Inferior parietal cortex (tissue), 1 donor: Measurements from ENCODE around the gene TM2D3.
A peak's percentile ranks its signal among the peaks of the same experiment; 100 is the strongest.

Experiments used
- DNase-seq: peaks from one replicate; pipeline ENCODE4 v3.0.0-alpha.2; 2016; ENCODE audit errors: extremely low spot score

Gene TM2D3, protein sequence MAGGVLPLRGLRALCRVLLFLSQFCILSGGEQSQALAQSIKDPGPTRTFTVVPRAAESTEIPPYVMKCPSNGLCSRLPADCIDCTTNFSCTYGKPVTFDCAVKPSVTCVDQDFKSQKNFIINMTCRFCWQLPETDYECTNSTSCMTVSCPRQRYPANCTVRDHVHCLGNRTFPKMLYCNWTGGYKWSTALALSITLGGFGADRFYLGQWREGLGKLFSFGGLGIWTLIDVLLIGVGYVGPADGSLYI

DNA sequence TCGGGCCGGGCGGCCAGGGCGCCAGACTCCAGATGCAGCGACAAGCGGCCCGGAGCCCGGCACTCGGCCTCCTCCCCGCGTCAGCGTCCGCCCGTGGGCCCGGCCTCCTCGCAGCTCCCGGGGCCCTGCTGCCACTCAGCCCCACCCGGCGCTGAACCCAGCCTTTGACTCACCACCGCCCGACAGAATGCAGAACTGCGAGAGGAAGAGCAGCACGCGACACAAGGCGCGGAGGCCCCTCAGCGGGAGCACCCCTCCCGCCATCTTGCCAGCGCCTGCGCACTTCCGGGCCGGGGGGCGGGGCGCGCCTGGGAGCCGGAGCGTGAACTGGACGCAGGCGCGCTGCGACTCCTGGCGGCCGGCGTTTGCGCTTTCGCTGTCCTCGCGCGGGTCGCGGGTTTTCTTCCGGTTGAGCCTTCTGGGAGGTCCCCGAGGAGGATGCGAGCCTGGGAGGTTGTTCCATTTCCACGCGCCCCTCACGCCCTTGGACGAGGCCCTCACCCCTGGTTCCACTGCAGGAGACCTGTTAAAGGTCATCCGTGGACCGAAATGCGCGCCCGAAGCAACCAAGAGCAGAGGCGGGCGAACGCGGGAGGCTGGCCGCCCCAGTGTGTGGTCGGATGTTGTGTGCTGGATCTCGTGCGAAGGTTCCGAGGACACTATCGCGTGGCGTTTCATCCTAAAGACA lies at the start of gene TM2D3:
Gene TM2D3, minus strand, starts transcription at position 284 of the 688 bp plus-strand sequence. Its CDS starts 20 bp downstream, at position 264.
- DNase-seq = peak; percentile 90

DNA sequence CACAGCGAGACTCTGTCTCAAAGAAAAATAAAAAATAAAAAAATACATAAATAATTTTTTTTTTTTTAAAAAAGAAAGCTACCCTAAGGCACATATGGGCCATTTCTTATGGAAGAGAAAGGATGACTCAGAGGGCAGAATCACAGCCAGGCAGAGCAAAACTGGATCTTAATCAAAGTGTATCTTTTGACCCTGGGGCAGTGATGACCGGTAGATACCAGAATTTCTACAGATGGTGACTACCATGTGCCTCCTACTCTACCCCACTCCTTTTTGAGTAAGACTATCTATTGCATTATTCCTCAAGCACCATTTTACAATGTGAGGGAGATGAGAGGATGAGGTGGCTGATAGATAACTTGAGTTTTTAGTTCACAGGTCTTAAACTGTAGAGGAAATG lies 46.1 kb upstream of the TM2D3 start:
- no peak for DNase-seq

DNA sequence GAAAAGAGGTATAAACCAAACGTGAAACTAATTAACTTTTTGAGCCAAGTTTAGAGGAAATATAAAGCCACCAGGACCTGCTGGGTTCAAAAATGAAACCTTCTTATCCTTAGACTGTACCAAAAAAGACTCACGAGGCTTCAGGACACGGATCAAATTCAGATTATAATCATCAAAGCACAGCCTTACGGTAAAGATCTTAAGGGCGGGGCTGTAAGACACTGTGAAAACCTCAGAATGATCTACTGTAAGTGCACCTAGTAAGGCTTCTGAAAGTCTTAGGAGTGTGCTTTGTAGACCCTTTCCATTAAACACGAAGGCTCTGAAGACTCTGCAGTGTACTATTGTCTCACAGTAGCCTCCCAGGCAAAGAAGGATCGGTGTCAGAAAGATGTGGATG lies 45.3 kb upstream of the TM2D3 start:
- DNase-seq = no peak

GRCh38 chr15:101696829-101697228 lies 44.6 kb upstream of the TM2D3 start:
- DNase-seq = no peak

DNA sequence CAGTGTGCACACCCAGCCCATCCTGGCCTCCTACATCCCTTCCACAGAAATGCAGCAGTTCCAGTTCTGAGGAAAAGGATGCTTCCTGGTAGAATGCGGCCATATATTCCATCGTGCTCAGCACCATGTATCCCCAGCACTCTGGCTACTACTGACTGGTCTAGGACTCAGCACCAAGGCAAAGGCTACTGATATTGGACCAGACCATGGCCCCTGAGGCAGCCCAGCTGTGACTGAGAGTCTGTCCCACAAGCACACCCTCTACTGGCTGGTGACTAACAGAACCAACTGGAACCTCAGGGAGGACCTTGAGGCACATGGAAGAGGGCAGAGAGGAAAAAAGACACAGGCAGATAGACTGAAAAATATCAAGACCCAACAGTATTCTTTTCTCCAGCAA lies 42.1 kb upstream of the TM2D3 start:
- no peak for DNase-seq

DNA sequence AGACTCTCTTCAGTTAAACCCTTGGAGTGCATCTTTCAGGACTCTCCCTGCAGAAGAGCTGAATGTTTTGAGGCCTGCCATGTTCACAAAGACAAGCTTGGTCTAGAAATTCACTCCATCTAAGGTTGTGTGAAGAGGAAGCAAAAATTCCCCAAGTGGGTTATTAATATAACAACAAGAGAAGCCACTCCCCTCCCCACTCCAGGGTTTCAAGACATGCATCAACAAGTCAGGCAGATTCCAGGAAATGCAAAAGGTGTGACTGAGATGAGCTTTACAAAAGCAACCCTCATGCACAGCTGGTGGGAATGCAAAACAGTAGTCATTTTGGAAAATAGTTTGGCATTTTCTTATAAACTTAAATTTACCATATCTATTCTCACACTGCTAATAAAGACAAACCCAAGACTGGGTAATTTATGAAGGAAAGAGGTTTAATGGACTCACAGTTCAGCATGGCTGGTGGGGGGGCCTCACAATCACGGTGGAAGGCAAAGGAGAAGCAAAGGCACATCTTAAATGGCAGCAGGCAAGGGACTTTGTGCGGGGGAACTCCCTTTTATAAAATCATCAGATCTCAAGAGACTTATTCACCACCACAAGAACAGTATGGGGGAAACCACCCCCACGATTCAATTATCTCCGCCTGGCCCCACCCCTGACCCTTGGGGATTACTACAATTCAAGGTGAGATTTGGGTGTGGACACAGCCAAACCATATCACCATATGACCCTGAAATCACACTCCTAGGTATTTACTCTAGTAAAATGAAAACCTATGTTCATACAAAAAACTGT lies 40.8 kb upstream of the TM2D3 start:
- no peak for DNase-seq

DNA sequence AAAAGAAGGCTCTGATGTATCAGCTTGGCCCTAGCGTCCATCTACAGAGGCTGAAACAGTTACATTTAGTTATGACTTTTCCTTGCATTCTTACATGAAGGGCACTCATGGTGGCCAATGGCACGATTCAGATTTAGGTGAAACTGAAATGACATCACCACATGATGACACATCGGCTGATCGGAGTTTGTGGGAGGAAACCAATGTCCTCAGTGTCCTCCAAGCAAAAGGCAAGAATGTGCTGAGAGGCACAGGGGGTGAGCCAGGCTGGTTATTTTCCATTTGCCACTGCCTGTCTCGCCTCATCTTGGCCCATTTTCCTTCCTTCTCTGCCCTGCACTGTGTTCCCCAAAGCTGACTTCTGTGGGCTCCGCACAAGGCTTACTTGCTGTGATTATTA lies 37.7 kb upstream of the TM2D3 start:
- no peak for DNase-seq

- no peak for DNase-seq
Observed at GRCh38 chr15:101686718-101687117, 34.5 kb upstream of the TM2D3 start.

DNA sequence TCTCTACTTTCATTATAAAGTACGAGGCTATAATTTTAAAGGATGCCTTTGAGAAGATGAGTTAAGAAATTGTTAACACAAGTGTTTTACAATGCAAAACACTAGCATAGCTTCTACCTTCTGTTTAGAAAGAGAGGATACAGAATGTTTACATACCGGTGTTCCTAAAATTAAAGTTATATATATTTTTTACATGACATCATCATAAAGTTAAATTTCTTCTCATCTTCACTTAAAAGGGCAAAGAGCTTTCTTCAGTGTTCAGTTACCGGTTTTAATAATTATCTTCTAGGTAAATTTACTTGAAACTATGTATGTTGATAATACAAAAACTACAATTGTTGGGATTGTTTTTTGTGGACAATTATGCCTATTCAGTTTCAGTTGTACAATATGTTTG lies 32.7 kb upstream of the TM2D3 start:
- no peak for DNase-seq

- no peak for DNase-seq
Observed at GRCh38 chr15:101684384-101684783, 32.2 kb upstream of the TM2D3 start.

- no peak for DNase-seq
Observed at GRCh38 chr15:101679806-101680205, 27.6 kb upstream of the TM2D3 start.

GRCh38 chr15:101676921-101677329 lies 24.7 kb upstream of the TM2D3 start:
- peak; percentile 72 for DNase-seq

GRCh38 chr15:101675796-101676582 lies 23.8 kb upstream of the TM2D3 start:
- peak; percentile 21 for DNase-seq

GRCh38 chr15:101675015-101675414 lies 22.8 kb upstream of the TM2D3 start:
- DNase-seq = no peak

GRCh38 chr15:101672298-101672697 lies 20.1 kb upstream of the TM2D3 start:
- no peak for DNase-seq

DNA sequence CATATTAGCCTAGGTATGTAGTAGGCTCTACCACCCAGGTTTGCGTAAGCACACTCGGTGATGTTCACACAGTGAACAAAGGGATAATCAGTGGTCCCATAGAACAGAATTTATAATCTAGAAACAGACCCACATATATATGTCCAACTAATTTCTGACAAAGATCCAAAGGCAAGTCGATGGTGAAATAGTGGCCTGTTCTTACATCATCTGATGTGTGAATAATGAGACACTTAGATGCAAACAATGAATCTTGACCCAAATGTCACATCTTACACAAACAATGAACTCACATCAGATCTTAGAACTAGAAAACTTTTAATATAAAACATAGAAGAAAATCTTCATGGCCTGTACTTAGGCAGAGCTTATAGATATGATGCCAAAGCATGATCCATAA lies 17.6 kb upstream of the TM2D3 start:
- DNase-seq = no peak

GRCh38 chr15:101667881-101668280 lies 15.7 kb upstream of the TM2D3 start:
- no peak for DNase-seq

DNA sequence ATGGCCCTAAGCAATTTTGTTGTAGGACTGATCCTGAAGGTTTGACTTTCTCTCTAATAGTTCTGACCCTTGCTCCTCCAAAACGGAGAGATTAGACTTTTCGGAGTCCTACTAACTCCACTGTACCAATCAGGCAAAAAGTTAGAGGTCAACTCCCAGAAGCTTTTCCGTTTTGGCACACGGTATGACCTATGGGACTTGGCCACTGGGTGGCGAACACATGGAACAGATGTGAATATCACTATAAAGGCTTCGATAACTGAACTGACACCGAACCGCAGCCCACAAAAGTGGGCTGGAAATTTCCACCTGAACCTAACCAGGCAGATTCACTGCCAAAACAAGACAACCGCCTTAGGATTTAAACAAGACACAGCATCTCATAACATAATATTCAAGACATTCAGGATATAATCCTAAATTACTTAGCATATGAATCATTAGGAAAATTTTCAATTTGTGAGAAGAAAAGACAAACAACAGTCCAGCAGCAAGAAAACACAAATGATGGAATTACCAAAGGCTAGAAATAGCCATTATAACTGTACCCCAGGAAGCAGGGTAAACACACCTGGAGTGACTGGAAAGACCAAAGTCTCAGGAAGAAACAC lies 12.2 kb upstream of the TM2D3 start:
- peak; percentile 31 for DNase-seq

- DNase-seq = no peak
Observed at GRCh38 chr15:101662203-101662602, 10.0 kb upstream of the TM2D3 start.

DNA sequence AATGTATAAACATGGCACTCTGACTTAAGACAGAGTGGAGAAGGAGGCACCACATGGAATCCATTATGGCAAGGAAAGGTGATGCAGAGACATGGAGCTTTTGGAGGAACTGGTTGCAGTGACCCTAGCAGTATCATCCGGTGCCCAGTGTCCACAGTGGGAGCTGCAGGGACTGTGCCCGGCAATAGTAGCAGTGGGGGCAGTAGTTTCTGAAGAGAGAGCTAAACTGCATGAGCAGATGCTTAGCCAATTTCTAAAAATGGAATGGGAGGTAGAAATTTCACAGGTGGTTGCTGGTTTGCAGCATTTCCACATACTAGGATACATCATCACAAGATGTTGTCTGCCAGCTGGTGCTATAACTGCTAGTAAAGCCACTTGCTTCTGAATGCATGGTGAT lies 7.8 kb upstream of the TM2D3 start:
- no peak for DNase-seq

- DNase-seq = no peak
Observed at GRCh38 chr15:101657968-101658784, 6.0 kb upstream of the TM2D3 start.
